Astrocyte (in vitro differentiated cells and primary cell): ENCODE measurements around the gene SLC39A10.

Experiments used
- CTCF ChIP-seq: IDR thresholded peaks from 2 replicates; pipeline ENCODE4 v1.5.1; 2011; ENCODE audit warnings: low read depth, mild to moderate bottlenecking, inconsistent platforms, low read length, moderate library complexity; ENCODE audit not compliant: insufficient read depth
- EZH2 ChIP-seq: IDR thresholded peaks from 2 replicates; pipeline ENCODE4 v1.6.1; 2012; ENCODE audit warnings: mild to moderate bottlenecking, low read length, inconsistent platforms; ENCODE audit not compliant: insufficient read depth

GRCh38 chr2:195642679-195643068 is 14.4 kb upstream of the SLC39A10 start:
- TF ChIP-seq CTCF (no peak), EZH2 (no peak)
